OCI-LY3 (cell line): ENCODE measurements around the gene HYI.
"Not testable (repeated sequence)": the region's sequence is repeated elsewhere in the genome, so short reads cannot be mapped to it uniquely, and the experiment has no call there.

Source experiments
- CTCF ChIP-seq: fragments of 200-600, 300-600 bp; sonication (generic); IDR thresholded peaks from 2 replicates; pipeline ENCODE4 v1.5.1; 2014; ENCODE audit warnings: antibody characterized with exemption, low read length, low read depth
- EZH2phosphoT487 ChIP-seq: fragments of 200-600 bp; shearing (Covaris generic); IDR thresholded peaks from 2 replicates; pipeline ENCODE4 v1.6.1; 2018; ENCODE audit warnings: antibody characterized with exemption, mixed run types, low read depth

DNA sequence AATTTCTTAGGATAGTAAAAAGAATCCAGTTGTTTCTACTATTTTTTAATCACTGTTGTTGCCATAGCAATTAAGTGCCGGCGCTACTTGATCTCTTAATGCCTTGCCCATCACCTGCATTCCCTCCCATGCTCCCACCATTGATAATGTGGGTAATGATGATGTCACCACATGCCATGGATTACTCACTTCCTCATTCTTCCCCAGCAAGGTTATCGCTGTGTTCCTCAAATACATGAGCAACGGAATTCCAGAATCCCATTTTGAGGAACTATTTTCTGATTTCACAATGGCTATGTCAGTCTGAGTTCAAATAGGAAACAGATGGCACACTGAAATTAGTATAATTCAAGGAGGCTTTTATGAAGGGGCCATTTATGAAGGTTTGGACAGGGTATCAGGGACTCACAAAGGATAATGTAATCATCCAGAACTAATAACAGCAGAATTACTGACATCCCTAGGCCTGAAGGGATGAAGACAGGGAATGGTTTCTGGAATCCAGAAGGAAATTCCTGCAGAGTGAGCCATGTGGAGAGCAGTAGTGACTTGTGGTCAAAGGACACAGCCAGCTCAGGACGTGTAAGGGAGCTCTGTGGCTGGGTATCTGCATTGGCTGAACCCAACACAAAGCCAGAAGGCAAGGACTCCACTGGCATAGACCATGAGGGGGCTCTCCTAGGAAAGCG, 18.9 kb upstream of the HYI start:
- TF ChIP-seq CTCF, EZH2phosphoT487: not testable (repeated sequence)
